Measurements from ENCODE around the gene IL1RAPL2. TPM values are rescaled to one million over a fixed set of nuclear protein-coding genes. Genes with fewer than 3 reads are reported as not detected.

Gene IL1RAPL2
- total RNA-seq, 1 experiment from 2014 or later: not detected

- Histone ChIP-seq H3K4me3 (ENCODE audit: low read depth in 2 of 2, low read length in 2 of 2) (no peak overlapping the region), H3K27ac (ENCODE audit: low read length) (no peak overlapping the region), H3K9me3 (ENCODE audit: control insufficient read depth, insufficient read depth, low read depth, low read length) (no peaks in the 10 kb centered on the region), H3K36me3 (ENCODE audit: control insufficient read depth, insufficient read depth, low read length) (no peaks in the 10 kb centered on the region), H3K27me3 (ENCODE audit: control insufficient read depth, insufficient read depth, low read length) (no peaks in the 10 kb centered on the region), H3K4me1 (ENCODE audit: control insufficient read depth, insufficient read depth, low read length) (no peaks in the 10 kb centered on the region)
- in situ Hi-C loops (cut with HindIII; ENCODE audit: low pct_unique_long_range_greater_than_20kb, low sequenced_read_pairs) (no loop called here), intact Hi-C loops (cut with micrococcal nuclease; ENCODE audit: unreplicated experiment) (no loop called here)
- DNase-seq (ENCODE audit: low read depth, low spot score) (no peak), ATAC-seq (no peak)
- ChIA-PET CTCF (no interaction called here), POLR2A (no interaction called here)
- TF ChIP-seq TCF7L2 (IDR thresholded peaks at IDR 0.05; ENCODE audit: low read depth, low read length): no peak
- no peak for TF ChIP-seq CTCF (IDR thresholded peaks at IDR 0.05)
- no peak for TF ChIP-seq REST (IDR thresholded peaks at IDR 0.05; ENCODE audit: insufficient read depth in 1 of 2, low read depth in 2 of 2, low read length in 1 of 2)
- TF ChIP-seq SIN3A (IDR thresholded peaks at IDR 0.05; ENCODE audit: borderline replicate concordance, insufficient read depth, low read depth, low read length): no peak
- TF ChIP-seq POLR2AphosphoS5 (IDR thresholded peaks at IDR 0.05; ENCODE audit: low read depth, low read length): no peak
- no TSS peak for BruUV-seq (replicated peaks)
Measured at GRCh38 chrX:104987063-104987462, 421.1 kb downstream of the IL1RAPL2 start.

GRCh38 chrX:104988038-104988437 lies 422.0 kb downstream of the IL1RAPL2 start:
- Histone ChIP-seq H3K4me3 (ENCODE audit: low read depth in 2 of 2, low read length in 2 of 2) (no peak overlapping the region), H3K36me3 (ENCODE audit: control insufficient read depth, insufficient read depth, low read length) (no peaks in the 10 kb centered on the region), H3K9me3 (ENCODE audit: control insufficient read depth, insufficient read depth, low read depth, low read length) (no peaks in the 10 kb centered on the region), H3K27ac (ENCODE audit: low read length) (no peak overlapping the region), H3K27me3 (ENCODE audit: control insufficient read depth, insufficient read depth, low read length) (no peaks in the 10 kb centered on the region), H3K4me1 (ENCODE audit: control insufficient read depth, insufficient read depth, low read length) (no peaks in the 10 kb centered on the region)
- DNase-seq (ENCODE audit: low read depth, low spot score) (no peak), ATAC-seq (no peak)
- in situ Hi-C loops (cut with HindIII; ENCODE audit: low pct_unique_long_range_greater_than_20kb, low sequenced_read_pairs) (no loop called here), intact Hi-C loops (cut with micrococcal nuclease; ENCODE audit: unreplicated experiment) (no loop called here)
- TF ChIP-seq REST (IDR thresholded peaks at IDR 0.05; ENCODE audit: insufficient read depth in 1 of 2, low read depth in 2 of 2, low read length in 1 of 2): no peak
- no peak for TF ChIP-seq TCF7L2 (IDR thresholded peaks at IDR 0.05; ENCODE audit: low read depth, low read length)
- no peak for TF ChIP-seq POLR2AphosphoS5 (IDR thresholded peaks at IDR 0.05; ENCODE audit: low read depth, low read length)
- ChIA-PET CTCF (no interaction called here), POLR2A (no interaction called here)
- BruUV-seq (replicated peaks): no TSS peak
